T-helper 2 cell (primary cell): ENCODE data around the gene FRMD4B.
A peak's percentile ranks its signal among the peaks of the same experiment; 100 is the strongest.
"Not testable (repeated sequence)": the region's sequence is repeated elsewhere in the genome, so short reads cannot be mapped to it uniquely, and the experiment has no call there.

ENCODE experiments used
- DNase-seq, 5 experiments: peaks; one replicate each; pipeline versions ENCODE4 v3.0.0 to v3.0.0-alpha.2; 2012 to 2022

FRMD4B gene

DNA sequence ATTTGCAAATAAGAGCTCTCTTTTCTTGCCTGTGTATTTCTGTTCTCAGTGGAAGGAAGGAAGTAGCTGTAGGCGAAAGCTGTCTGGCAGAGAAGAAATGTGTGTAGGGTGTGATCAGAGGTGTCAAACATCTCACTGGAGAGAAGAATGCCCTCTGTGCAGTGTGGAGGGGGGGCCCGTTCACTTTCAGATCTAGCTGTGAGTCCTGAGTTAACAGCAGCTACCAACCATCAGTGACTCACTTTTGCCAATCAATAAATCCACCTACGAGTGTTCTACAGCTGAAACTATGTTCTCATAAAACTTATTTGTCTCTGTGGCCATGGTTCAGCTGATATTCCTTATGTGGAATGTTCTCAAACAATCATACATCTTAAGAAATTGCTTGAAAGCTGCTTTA, 103.7 kb downstream of the FRMD4B start:
- DNase-seq, result peak in 3 of 5 experiments; percentile 49 to 87 (median 55)

DNA sequence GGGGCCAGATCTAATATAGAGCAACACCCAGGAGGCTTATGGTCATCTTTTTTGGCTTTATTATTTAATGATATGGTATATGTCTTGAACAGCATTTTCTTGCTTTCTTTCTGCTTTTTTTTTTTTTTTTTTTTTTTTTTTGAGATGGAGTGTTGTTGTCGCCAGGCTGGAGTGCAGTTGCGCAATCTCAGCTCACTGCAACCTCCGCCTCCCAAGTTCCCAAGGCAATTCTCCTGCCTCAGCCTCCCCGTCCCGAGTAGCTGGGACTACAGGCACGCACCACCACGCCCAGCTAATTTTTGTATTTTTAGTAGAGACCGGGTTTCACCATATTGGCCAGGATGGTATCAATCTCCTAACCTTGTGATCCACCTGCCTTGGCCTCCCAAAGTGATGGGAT, 108.5 kb downstream of the FRMD4B start:
- not testable (repeated sequence) for DNase-seq

DNA sequence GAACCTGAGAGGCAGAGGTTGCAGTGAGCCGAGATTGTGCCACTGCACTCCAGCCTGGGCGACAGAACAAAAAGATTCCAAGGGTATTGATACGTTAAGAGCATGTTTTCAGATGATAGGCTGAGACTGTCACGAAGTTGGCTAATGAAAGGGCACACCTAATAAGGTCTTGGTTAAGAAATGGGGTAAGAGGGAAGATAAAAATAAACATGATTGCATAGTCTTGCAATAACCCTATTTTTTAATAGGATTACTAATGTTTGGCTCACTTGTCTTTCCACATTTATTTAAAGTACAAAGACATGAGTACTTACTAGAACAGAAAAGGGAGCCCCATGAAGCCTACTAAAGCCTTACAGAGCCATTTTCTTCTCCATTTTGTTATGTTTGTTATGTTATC, 109.0 kb downstream of the FRMD4B start:
- no peak for DNase-seq

DNA sequence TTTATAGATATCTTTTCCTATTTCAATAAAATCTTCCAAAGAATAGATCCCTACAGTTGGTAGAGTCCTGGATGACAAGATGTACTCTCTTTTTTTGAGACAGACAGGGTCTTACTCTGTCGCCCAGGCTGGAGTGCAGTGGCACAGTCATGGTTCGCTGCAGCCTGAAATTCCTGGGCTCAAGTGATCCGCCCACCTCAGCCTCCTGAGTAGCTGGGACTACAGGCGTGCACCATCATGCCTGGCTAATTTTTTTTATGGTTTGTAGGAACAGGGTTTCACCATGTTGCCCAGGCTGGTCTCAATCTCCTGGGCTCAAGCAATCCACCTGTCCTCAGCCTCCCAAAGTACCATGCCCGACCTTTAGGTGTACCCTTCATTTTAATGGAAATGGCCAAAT, 109.7 kb downstream of the FRMD4B start:
- not testable (repeated sequence) for DNase-seq

DNA sequence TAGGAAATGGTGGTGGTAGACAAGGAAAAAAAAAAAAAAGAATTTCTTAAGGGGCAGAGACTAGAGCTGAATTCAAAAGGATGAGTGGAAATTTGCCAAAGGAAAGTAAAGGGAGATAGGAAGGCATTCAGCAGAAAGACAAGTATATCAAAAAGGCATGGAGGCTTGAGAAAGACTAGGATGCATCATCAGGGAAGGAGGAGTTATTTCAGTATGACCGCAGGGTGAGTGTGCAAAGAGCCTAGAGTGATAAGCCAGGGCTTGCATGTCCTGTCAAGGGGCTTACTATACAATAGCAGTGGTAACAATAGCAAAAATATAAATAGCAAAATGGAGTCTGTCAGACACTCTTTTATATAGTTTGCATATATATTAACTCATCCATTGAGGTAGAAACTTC, 112.0 kb downstream of the FRMD4B start:
- DNase-seq, result no peak

DNA sequence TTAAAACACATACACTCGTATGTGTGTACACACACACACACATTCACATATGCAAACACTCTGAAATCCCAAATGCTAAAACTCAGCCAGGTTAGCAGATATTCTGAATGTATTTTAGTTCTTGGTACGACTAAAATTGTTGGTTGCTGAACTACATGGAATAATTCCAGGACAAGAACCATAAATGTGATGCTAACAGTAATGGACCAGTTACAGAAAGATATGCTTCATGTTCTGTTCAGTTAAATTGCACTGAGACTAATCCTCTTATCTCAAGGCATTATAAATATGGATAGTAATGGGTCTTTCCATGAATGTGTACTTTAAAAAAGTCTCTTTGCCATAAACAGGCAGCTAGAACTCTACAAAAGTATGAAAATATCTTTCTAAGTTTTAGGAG, 113.3 kb downstream of the FRMD4B start:
- DNase-seq, result no peak

DNA sequence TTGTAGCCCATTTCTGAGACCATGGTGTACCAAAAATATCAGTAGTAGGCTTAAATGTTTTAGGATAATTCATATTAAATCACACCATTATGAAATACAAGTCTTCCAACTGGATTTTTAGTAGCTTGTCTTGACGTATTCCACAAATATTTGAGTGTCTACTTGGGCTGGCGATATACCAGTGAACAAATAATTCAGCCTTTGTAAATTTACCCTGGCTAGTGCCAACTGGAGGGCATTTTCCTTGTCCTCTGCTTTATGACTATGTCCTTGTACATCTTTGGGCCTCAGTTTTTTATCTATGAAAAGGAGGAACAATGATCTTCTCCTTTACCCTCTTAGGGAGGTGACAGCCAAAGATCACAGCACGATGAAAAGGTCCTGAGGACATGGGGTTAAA, 114.8 kb downstream of the FRMD4B start:
- no peak for DNase-seq

DNA sequence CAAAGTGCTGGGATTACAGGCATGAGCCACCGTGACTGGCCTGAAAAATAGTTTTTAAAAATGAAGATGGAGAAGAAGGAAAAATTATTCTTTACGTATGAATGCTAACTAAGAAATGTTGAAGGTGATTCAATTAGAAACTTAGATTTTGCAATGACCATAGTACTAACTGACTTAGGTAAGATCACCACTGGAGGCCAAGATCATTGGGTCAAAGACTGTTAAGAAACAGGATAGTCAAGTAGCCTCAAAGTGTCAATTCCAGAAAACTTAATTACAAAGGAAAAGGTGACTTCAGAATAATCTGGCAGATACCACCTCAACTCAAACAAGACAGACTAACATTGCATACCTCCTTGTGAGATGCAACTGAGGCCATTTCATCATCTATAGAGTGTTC, 119.3 kb downstream of the FRMD4B start:
- no peak for DNase-seq

DNA sequence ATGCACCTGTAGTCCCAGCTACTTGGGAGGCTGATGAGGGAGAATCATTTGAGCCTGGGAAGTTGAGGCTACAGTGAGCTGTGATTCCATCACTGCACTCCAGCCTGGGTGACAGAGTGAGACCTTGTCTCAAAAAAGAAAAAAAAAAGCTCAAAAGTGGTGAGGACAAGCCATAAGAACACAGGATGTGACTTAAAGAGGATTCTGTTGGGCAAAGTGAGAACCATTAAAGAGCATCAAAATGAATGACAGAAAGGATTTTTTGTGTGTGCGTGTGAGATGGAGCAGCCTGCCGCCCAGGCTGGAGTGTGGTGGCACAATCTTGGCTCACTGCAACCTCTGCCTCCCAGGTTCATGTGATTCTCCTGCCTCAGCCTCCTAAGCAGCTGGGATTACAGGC, 119.8 kb downstream of the FRMD4B start:
- DNase-seq, result not testable (repeated sequence)

DNA sequence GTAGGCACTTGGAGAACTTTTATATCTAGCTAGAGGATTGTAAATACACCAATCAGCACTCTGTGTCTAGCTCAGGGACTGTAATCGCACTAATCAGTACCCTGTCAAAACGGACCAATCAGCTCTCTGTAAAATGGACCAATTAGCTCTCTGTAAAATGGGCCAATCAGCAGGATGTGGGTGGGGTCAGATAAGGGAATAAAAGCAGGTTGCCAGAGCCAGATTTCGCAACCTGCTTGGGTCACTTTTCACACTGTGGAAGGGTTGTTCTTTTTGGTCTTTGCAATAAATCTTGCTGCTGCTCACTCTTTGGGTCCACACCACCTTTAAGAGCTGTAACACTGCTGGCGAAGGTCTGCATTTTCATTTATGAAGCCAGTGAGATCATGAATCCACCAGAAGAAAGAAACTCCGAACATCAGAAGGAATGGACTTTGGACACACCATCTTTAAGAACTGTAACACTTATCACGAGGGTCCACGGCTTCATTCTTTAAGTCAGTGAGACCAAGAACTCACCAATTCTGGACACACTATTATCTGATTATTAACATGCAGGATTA, 125.0 kb downstream of the FRMD4B start:
- not testable (repeated sequence) for DNase-seq

DNA sequence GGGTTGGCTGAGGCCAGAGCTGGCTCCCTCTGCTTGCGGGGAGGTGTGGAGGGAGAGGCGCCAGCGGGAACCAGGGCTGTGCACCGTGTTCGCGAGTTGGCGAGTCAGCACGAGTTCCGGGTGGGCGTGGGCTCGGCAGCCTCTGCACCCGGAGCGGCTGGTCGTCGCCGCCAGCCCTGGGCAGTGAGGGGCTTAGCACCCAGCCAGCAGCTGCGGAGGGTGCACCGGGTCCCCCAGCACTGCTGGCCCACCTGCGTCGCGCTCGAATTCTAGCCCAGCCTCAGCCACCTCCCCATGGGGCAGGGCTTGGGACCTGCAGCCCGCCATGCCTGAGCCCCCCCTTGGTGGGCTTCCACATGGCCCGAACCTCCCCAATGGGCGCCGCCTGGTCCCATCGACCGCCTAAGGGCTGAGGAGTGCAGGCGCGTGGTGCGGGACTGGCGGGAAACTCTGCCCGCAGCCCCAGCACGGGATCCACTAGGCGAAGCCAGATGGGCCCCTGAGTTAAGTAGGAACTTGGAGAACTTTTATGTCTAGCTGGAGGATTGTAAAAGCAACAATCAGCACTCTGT, 125.6 kb downstream of the FRMD4B start:
- DNase-seq, result no peak

DNA sequence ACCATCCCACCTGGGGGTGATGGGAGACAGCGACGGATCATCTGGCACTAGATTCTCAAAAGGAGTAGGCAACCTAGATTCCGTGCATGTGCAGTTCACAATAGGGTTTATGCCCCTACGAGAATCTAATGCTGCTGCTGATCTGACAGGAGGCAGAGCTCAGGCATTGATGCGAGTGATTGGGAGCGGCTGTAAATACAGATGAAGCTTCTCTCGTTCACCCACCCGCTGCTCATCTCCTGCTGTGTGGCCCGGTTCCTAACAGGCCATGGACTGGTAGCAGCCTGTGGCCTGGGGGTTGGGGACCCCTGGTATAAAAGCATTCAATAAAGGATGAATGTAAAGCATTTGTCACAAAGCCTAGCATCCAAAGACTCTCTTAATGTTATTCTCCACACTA, 126.8 kb downstream of the FRMD4B start:
- no peak for DNase-seq

DNA sequence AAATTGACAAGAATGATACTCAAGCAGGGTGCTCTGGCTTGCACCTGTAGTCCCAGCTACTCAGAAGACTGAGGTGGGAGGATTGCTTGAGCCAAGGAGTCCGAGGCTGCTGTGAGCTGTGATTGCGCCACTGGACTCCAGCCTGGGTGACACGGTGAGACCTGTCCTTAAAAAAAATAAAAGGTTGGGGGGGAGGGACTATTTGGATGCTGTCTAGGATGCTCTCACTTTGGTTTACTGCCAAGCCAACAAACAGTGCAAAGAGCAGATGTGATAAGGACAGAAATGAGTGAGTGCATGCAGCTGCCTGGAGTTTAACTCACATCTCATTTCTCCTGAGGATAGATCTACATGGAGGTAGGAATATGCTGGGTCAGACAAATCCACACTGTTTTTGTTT, 130.0 kb downstream of the FRMD4B start:
- DNase-seq, result no peak

DNA sequence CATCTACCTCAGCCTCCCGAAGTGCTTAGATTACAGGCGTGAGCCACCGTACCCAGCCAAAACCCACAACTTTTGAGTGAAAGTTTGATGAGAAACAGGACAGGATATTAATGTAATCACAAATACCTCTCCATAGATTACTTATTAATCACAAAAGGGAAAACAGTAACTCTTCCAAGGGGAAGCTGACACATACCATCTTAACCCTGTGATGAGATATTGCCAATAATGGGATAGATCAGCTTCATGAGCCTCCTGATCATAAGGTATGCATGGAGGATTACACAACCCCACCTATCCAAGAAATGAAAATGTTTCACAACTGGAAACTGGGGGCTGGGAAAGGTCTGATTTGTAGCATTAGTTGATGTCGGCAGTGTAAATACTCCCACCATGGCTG, 131.5 kb downstream of the FRMD4B start:
- no peak for DNase-seq

DNA sequence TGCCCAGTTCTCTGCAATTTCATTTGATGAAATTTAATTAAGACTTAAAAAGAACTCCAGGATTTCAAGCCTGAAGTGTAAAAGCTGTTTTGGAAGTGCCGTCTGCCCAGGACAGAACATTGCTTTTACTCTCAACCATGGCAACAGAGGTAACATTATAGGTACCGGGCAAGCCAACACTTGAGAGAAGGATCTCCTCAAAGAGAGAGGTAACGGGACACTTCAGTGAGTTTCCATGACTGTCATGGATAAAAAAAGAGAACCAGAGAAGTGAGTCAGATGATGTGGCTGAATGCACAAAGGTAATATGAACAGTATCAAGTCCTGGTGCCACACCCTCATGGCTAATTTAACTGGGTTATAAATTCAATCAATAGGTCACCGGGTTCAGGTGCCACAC, 133.3 kb downstream of the FRMD4B start:
- DNase-seq, result no peak

DNA sequence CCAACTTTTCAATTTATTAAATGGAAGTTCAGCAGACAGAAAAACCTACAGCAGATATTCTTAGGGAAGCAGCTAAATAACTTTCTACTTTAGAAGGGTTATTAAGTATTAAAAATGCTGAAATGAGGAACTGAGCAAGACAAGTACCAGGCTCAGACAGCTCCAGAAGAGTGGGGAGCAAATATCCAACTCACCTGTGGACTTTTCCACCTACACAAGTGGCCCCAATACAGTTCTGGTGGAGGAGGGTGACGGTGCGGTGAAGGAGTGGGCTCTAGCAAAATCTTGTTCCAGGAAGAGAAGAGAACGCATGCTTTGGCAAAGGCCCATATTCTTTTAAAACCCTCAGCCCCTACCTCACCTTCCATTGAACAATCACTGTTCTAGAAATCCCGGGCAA, 133.7 kb downstream of the FRMD4B start:
- DNase-seq, result no peak

DNA sequence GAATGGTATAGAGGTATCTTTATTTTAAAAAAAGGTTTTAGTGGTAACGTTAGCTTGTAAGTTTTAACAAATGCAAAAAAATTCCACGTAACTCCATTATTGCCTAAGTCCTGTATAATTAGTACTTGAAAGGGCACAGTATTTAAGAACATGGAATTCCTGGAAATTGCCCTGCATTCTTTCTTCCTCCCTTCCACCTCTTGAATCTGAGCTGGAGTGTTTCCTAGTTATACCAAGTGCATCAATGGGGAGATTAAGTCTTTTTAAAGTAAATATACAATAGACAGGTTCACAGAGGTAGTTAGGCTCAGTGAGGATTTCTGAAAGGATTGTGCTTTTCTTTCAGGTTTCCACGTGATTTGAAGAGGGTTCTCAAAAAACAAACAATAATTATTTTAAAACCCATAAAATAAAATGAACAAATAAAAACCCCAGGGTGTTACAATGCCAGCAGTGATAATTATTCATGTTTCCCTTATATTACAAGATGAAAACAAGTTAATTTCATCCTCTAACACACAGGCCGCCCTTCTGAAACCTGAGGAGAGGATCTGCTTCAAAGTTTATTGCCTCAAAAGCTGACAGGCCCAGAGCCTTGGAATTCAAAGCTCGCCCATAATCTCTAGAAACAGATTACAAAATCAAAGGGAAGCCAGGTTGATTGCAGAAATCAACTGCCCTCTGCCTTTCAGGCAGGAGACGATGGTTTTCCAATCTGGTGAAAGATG, 134.6 kb downstream of the FRMD4B start:
- no peak for DNase-seq

DNA sequence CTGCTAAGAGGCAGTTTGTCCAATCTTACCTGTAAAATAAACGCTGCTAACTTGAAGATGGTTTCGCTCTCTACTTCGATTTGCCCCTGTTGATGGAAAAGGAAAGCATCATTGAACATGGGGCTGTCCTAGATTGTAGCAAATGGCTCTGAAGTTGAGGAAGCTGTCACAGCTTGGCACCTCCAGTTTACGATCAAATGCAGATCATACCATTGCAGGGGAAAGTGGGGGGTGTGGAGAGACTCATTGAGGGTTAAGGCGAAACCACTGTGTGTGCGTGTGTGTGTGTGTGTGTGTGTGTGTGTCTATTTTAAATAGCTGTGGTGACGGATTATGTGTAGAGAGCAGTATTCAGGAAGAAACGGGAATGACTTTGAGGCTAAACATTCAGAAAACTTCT, 135.9 kb downstream of the FRMD4B start:
- DNase-seq, result peak in 3 of 5 experiments; percentile 30 to 64 (median 42)

DNA sequence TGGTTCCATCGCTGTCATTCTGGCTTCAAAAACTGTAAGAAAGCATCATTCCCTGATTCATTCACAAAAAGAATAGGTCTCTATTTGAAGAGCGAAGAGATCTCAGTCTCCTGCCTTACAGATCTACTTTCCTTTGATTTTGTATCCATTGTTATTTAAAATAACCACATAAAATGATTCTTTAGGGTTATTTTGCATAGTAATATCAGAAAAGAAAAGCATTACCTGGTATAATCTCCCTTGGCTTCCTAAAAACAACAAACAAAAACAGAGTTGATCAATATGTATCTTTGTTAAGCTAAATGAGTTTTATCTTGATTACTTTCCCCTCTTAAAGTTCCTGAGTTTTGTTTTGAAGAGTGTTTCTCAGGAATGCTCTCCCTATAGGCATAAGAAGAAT, 136.9 kb downstream of the FRMD4B start:
- DNase-seq, result no peak

DNA sequence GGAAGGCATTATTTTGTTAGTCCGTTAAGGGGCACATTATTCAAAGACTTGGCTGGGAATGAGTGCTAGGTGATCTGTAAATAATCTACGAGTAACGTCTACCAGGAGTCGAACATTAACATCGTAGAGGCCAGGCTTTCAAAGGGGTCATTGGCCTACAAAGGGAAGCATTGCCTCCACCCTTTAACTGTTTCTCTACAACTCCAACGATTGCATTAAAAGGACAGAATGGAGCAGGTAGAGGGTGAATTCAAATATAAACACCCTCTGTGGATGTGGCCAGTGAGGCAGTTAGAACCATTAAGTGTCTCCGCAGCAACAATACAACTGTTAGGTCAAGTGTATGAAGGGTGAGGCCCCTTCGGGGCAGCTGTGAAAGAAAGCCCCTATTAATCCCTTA, 137.5 kb downstream of the FRMD4B start:
- DNase-seq, result no peak

DNA sequence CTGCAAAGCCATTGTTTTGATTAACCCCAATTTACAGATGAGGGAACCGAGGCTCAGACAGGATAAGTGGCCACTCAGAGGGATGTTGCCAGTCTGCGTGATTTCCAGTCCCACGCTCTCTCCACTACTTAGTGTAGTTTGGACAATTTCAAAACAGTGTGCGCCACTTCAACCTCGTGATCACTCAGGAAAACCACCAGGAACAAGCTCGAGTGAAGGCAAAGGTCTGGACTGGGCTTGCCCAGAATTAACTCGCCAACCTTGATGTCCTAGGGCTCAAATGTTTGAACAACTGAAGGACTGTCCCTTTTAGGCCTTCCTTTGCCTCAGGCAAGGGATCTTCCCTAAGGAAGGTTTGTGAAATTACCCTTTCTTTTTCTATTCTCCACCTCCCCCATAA, 139.3 kb downstream of the FRMD4B start:
- DNase-seq, result no peak

DNA sequence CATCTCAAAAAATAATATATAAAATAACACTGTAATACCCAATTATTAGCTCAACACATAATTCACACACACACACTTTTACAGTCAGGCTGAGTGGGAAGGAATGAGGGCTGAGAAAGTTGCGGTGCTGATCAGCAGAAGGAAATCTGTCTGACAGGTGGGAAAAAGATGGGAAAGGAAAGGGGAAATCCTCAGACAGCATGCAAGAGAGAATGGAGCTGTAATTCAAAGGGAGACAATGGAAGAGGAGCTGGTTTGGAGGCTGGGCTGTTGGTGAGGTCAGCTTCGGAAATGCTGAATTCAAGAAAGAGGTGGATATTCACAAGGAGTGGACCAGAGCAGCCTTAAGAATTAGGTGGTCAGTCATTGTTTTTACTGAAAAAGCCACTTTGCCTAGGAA, 141.8 kb downstream of the FRMD4B start:
- no peak for DNase-seq

DNA sequence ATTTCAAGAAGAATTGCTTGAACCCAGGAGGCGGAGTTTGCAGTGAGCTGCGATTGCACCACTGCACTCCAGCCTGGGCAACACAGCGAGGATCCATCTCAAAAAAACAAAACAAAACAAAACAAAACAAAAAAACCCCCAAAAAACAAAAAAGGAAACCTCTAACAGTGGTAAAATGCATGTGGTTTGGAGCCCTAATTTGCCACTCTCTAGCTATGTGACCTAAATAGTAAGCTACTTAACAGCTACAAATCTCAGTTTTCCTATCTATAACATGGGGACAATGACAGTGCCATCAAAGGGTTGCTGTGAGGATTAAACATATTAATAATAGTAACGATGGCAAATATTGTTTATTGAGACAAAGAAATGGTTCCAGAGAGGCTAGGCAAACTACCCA, 144.1 kb downstream of the FRMD4B start:
- DNase-seq, result peak in 1 of 5 experiments; percentile 36
